ENCODE data around the gene ADCY10.

DNA sequence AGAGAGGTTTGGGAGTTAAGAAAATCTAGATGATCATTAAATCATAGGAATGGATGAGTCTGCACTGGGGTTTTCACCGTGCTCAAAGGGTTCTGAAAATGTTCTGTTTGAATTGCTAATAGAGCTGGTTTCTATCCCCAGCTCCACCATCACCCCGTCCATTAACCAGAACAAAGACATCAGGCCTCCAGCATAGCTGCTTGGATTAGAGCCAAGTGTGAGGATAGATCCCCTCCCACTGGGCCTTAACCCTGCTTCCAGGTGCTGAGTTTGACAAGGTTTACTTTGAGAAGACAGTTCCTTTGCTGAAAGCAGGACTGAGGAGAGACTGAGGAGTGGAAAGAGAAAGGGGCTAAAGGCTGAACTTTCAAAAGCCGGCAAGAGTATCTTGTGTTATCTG lies 143.8 kb downstream of the ADCY10 start:
- TF ChIP-seq, protein P1, sequence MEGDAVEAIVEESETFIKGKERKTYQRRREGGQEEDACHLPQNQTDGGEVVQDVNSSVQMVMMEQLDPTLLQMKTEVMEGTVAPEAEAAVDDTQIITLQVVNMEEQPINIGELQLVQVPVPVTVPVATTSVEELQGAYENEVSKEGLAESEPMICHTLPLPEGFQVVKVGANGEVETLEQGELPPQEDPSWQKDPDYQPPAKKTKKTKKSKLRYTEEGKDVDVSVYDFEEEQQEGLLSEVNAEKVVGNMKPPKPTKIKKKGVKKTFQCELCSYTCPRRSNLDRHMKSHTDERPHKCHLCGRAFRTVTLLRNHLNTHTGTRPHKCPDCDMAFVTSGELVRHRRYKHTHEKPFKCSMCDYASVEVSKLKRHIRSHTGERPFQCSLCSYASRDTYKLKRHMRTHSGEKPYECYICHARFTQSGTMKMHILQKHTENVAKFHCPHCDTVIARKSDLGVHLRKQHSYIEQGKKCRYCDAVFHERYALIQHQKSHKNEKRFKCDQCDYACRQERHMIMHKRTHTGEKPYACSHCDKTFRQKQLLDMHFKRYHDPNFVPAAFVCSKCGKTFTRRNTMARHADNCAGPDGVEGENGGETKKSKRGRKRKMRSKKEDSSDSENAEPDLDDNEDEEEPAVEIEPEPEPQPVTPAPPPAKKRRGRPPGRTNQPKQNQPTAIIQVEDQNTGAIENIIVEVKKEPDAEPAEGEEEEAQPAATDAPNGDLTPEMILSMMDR (IDR thresholded peaks at IDR 0.05; ENCODE audit: low read depth, low read length), result no peak
- no peak for TF ChIP-seq EZH2phosphoT487 (IDR thresholded peaks at IDR 0.05; ENCODE audit: low read depth)

Measured in OCI-LY3 (cell line).